ENCODE results near the gene MAML3.

Gene MAML3

GRCh38 chr4:139682309-139682708, 471.7 kb downstream of the MAML3 start:
- no peak for TF ChIP-seq POLR2AphosphoS5 (IDR thresholded peaks at IDR 0.05; ENCODE audit: low read depth, low read length)

DNA sequence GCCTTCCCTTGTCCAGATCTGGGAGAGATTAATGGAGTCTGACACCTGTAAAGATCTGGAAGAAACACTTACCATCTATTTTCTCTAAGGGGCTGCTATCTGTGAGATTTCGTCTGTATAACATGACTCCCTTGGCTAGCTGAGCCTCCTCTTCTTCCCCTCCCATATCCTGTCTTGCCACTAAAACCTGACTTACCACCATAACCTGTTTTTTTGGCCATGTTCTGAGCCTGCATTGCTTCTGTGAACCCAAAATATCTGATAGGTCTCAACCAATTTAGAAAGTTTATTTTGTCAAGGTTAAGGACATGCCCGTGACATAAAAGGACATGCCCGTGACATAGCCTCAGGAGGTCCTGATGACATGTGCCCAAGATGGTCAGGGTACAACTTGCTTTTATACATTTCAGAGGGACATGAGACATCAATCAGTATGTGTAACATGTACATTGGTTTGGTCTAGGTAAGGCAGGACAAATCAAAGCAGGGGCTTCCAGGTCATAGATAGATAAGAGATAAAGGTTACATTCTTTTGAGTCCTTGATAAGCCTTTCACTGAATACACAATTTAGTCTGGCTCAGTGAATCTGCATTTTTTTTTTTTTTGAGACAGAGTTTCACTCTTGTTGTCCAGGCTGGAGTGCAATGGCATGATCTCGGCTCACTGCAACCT, 476.9 kb downstream of the MAML3 start:
- TF ChIP-seq TAF1 (IDR thresholded peaks at IDR 0.05; ENCODE audit: borderline replicate concordance, insufficient read depth, low read length) (no peak), POLR2AphosphoS5 (IDR thresholded peaks at IDR 0.05; ENCODE audit: low read depth, low read length) (no peak), SIN3A (IDR thresholded peaks at IDR 0.05; ENCODE audit: borderline replicate concordance, insufficient read depth, low read length) (no peak), FOXP2 (optimal IDR thresholded peaks at IDR 0.05; ENCODE audit: borderline replicate concordance, extremely low read depth, extremely low read length, insufficient read depth) (no peak)
- TF ChIP-seq, protein P1, sequence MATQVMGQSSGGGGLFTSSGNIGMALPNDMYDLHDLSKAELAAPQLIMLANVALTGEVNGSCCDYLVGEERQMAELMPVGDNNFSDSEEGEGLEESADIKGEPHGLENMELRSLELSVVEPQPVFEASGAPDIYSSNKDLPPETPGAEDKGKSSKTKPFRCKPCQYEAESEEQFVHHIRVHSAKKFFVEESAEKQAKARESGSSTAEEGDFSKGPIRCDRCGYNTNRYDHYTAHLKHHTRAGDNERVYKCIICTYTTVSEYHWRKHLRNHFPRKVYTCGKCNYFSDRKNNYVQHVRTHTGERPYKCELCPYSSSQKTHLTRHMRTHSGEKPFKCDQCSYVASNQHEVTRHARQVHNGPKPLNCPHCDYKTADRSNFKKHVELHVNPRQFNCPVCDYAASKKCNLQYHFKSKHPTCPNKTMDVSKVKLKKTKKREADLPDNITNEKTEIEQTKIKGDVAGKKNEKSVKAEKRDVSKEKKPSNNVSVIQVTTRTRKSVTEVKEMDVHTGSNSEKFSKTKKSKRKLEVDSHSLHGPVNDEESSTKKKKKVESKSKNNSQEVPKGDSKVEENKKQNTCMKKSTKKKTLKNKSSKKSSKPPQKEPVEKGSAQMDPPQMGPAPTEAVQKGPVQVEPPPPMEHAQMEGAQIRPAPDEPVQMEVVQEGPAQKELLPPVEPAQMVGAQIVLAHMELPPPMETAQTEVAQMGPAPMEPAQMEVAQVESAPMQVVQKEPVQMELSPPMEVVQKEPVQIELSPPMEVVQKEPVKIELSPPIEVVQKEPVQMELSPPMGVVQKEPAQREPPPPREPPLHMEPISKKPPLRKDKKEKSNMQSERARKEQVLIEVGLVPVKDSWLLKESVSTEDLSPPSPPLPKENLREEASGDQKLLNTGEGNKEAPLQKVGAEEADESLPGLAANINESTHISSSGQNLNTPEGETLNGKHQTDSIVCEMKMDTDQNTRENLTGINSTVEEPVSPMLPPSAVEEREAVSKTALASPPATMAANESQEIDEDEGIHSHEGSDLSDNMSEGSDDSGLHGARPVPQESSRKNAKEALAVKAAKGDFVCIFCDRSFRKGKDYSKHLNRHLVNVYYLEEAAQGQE (IDR thresholded peaks at IDR 0.05; ENCODE audit: insufficient read depth in 1 of 2, low read depth in 2 of 2, low read length in 2 of 2): no peak

DNA sequence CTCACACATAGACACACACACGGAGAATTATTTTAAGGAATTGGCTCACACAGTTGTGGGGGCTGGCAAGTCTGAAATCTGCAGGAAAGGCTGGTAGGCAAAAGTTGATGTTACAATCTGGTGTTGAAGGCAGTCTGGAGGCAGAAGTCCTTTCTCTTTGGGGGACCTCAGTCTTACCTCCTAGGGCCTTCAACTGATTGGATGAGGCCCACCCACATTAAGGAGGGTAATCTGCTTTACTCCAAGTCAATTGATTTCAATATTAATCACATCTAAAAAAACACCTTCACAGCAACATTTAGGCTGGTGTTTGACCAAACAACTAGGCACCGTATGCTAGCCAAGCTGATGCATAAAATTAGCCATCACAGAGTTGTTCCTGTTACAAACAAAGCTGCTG, 477.6 kb downstream of the MAML3 start:
- TF ChIP-seq FOXP2 (optimal IDR thresholded peaks at IDR 0.05; ENCODE audit: borderline replicate concordance, extremely low read depth, extremely low read length, insufficient read depth) (no peak), POLR2AphosphoS5 (IDR thresholded peaks at IDR 0.05; ENCODE audit: low read depth, low read length) (no peak)
- TF ChIP-seq, protein P1 (IDR thresholded peaks at IDR 0.05; ENCODE audit: insufficient read depth in 1 of 2, low read depth in 2 of 2, low read length in 2 of 2): no peak

- TF ChIP-seq SIN3A (IDR thresholded peaks at IDR 0.05; ENCODE audit: borderline replicate concordance, insufficient read depth, low read length): no peak
- TF ChIP-seq, protein P1 (IDR thresholded peaks at IDR 0.05; ENCODE audit: insufficient read depth in 1 of 2, low read depth in 2 of 2, low read length in 2 of 2): no peak
- no peak for TF ChIP-seq FOXP2 (optimal IDR thresholded peaks at IDR 0.05; ENCODE audit: borderline replicate concordance, extremely low read depth, extremely low read length, insufficient read depth)
- TF ChIP-seq TAF1 (IDR thresholded peaks at IDR 0.05; ENCODE audit: borderline replicate concordance, insufficient read depth, low read length): no peak
- no peak for TF ChIP-seq POLR2AphosphoS5 (IDR thresholded peaks at IDR 0.05; ENCODE audit: low read depth, low read length)
Observed at GRCh38 chr4:139675651-139676050, 478.3 kb downstream of the MAML3 start.

- TF ChIP-seq FOXP2 (optimal IDR thresholded peaks at IDR 0.05; ENCODE audit: borderline replicate concordance, extremely low read depth, extremely low read length, insufficient read depth) (no peak), SIN3A (IDR thresholded peaks at IDR 0.05; ENCODE audit: borderline replicate concordance, insufficient read depth, low read length) (no peak), POLR2AphosphoS5 (IDR thresholded peaks at IDR 0.05; ENCODE audit: low read depth, low read length) (no peak), TAF1 (IDR thresholded peaks at IDR 0.05; ENCODE audit: borderline replicate concordance, insufficient read depth, low read length) (no peak)
- TF ChIP-seq, protein P1 (IDR thresholded peaks at IDR 0.05; ENCODE audit: insufficient read depth in 1 of 2, low read depth in 2 of 2, low read length in 2 of 2): no peak
Observed at GRCh38 chr4:139674875-139675550, 479.0 kb downstream of the MAML3 start.
